NCI-H2107 treated with DMSO at 0.1 percent for 48 hours (cell line): ENCODE results near the gene ARHGEF17.
"Not testable (repeated sequence)": the region's sequence is repeated elsewhere in the genome, so short reads cannot be mapped to it uniquely, and the experiment has no call there.

ENCODE experiments used
- DNase-seq: peaks from one replicate; lab custom pipeline; 2025; ENCODE audit not compliant: unreplicated experiment; lab: John Stamatoyannopoulos, UW

Gene ARHGEF17

DNA sequence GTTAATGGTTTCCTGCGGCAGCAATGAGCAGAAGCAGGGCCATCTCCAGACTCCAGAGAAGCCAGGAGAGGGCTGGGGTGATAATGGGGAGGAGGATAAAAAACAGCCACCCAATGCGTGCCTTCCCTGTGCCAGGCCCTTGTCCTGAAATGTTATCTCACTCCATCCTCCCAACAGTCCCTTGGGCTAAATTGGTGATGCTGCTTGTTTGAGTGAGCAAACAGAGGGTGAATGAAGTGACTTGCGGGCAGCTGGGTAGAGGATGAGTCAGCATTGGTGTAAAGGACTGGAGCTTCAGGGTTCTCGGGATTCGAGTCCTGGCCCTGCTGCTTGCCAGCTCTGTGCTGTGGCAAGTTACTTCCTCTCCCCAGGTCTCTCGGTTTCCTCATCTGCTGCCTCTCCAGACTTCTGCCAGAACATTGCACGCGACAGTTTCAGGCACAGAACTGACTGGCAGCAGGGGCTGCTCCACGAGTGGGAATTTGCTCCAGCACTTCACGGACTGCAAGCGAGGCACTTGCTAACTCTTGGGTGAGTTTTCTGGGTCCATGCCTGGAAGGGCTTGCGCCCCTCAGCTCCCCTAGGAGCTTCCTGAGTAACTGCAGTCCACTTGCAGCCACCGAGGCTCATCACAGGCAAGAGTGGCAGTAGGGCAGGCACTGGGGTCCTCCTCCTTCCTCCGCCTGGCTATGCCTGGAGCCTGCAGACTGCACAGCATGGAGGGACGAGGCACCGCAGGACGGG lies 36.0 kb upstream of the ARHGEF17 start, which contains the start of gene P2RY6:
Gene P2RY6, plus strand, starts transcription at position 403 of the 744 bp plus-strand sequence. CDS start 24,181 bp downstream, outside the sequence.
- DNase-seq = no peak

DNA sequence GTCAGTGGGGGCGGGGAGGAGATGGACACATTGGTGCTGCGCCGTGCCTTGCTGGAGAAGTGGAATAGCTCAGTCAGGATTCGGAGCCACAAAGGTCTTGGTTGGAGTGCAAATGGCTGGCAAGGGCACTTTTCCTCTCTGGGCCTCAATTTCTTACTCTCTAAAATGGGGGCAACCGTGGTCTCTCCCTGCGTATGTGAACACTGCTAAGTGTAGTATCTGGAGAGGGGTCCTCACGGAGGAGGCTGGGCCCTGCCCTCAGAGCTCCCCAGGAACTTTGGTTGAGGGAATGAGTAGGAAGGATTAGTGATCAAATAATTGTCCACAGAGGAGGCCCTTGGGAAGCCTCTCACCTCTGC lies 35.4 kb upstream of the ARHGEF17 start:
- DNase-seq = no peak

DNA sequence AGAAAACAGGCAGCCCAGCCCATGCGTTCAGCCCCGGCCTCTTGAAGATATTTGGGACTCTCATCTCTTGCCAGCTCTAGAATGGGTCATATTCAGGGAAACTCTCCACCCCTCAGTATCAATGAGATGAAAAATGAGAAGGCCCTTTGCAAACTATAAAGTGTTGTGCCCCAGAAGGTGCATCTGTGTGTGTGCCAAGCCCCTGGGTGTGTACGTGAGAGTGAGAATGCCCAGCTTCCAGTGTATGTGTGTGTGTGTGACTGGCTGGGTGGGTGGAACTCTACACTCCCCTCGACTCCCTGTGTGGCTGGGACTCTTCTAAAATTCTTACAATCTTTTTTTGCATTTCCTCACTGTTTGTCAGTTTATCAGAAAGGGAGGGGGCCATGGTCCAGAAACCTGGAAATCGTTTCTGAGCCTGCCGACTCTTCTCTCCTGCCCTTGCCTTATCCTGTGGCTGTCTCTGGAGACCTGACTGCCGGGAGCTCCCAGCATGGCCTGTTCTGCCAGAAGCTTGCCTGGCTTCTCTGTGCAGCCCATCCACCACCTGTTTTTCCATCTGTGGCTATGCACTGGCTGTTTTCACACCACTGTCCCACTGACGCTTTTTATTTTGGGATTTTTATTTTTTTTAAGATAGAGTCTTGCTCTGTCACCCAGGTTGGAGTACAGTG lies 34.7 kb upstream of the ARHGEF17 start:
- DNase-seq = no peak

DNA sequence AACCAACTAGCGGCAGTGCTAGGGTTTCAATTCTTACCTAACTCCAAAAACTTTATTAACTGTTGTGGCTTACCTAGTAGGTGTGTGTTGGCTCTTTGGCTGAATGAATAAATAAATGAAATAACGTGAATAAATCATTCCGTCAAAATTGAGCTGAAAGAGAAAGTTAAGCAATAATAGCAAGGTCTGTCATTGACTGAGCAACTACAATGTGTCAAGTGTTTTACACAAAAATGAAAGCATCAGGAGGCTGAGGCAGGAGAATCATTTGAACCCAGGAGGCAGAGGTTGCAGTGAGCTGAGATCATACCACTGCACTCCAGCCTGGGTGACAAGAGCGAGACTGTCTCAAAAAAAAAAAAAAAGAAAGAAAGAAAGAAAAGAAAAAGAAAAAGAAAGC lies 33.9 kb upstream of the ARHGEF17 start:
- not testable (repeated sequence) for DNase-seq

DNA sequence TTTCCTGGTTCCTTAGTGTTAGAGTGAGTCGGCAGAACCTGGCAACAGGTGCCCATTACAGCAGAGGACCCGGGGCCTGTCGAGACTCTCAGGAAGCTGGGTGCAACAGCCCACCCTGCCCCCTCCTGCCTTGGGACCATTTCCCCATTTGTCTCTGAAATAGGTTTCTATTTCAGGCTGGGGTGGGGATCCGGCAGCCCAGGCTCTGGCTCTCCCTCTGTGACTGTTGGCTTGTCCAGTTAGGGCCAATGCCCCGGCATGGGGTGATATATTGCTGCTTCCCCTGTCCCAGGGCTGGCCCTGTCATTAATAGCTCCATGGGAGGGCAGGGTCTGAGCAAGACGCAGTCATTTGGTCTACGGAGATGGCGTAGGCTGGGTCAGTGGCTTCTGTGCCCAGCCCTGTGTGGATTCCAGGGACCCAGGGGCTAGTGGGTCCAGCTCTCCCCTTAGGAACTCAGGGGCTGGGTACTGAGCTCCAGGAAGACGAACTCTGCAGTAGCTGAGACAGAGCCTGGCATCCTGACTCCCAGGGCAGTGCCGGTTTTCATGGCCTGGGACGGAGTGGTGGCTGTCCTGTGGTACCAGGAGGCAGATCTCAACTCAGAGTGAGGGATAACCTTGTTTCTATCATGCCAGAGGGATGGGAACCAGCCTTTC lies 33.2 kb upstream of the ARHGEF17 start:
- no peak for DNase-seq

DNA sequence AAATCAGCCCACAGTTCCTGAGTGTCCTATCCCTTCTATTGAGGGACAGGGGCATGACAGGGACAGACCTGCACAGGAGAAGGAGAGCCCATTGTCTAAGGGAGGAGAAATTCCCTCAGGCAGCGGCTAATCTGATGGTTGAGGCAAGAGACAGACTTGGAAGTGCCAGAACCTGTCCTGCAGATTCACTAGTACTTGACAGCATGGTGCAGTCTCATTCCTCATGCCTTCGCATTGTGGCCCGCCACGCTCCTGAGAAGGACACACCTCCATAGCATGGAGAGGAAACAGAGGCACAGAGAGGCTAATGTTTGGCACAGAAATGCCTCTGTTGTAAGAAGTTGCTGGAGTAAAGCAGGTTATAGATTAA lies 32.7 kb upstream of the ARHGEF17 start:
- DNase-seq = no peak

DNA sequence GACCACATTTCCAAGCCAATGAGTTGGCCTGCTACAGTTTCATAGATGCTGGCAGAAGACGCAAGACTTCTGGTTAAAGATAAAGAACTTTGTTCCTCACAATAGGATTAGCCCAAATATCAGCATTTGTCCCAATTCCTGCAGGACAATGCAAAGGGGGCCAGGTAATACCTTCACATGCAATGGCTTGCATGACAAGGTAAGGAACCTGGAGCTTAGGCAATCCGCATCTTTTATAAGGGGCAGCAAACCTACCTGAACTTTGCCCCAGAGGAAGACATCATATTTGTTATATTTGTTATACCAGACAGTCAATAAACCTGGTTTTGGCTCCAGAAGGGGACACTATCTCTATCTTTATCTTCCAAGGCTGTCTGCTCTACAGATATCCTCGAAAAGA lies 30.6 kb upstream of the ARHGEF17 start:
- DNase-seq = no peak

DNA sequence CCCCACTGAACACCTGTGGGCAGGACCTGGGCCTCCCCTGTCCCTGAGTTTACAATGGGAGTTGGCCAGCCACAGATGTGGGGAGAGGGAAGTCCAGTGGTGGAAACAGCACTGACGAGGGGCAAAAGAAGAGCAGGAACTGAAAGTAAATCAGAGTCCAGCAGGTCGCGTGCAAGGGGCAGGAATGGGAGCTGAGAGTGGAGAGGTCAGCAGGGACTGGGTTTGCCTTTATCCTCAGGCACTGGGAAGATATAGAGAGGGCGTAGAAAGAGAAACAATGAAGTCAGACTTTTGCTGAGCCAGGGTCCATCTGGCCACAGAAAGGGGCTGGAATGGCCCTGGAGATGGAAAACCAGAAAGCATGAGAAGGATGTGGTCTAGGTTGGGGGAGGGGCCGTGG lies 27.4 kb upstream of the ARHGEF17 start:
- no peak for DNase-seq

DNA sequence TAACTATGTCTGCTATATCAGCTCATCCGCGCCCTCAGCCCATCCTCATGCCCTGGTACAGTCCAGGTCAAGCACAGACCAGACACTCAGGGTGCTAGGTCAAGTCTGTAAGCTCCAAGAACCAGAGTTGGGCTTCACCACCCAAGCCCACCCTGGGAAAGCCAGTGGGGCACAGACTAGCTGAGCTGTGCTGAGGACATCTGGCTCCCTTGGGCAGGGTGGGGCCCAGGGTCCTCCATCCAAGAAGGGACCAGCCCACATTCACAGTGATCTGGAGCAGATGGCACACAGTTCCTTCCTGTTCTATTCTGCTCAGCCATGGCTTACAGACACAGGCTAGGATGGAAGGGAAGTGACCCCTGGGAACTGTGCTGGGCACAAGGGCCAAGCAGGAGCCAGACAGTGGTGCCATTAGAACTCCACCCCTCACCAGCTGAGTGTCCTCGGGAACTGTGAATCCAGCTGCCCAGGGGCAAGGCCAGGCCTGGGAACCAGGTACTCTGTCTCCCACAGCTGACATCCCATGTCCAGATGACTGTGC lies 26.8 kb upstream of the ARHGEF17 start:
- no peak for DNase-seq

DNA sequence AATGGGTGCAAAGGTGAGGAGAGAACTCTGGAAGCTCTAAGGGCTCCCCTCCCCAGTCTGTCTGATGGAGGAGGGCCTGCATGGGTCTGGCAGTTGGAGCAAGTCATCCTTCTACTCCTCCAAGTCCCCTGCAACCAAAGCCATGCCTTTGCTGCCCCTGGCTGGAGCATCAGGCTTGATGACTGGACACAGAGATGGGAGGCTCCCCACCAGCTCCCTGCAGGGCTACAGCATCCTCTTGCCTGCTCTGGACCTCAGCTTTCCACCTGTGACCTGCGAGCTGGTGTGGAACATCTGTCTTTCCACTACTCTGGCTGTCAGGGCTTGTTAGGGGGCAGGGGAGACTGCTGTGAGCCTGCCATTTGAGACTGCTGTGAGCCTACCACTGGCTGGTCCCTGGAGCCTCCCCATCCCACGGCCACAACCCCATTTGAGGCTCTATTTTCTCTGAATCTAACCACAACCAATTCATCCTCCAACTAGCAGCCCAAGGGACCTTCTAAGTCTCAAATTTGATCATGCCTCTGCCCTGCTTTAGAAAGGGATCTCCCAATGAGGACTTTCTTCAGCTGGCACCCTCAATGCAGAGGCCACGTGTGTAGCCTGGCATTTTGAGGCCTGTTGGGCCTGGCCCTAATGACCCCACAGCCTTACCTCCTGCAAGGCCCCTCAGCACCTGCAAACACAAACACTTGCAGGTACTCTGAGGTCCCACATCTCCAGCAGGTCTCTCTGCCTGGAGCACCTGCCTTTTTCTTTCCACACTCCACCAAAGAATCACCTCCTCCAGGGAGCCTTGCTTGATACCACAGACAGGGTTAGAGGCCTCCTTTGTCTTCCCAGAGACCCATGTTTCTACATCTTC lies 26.0 kb upstream of the ARHGEF17 start:
- no peak for DNase-seq

DNA sequence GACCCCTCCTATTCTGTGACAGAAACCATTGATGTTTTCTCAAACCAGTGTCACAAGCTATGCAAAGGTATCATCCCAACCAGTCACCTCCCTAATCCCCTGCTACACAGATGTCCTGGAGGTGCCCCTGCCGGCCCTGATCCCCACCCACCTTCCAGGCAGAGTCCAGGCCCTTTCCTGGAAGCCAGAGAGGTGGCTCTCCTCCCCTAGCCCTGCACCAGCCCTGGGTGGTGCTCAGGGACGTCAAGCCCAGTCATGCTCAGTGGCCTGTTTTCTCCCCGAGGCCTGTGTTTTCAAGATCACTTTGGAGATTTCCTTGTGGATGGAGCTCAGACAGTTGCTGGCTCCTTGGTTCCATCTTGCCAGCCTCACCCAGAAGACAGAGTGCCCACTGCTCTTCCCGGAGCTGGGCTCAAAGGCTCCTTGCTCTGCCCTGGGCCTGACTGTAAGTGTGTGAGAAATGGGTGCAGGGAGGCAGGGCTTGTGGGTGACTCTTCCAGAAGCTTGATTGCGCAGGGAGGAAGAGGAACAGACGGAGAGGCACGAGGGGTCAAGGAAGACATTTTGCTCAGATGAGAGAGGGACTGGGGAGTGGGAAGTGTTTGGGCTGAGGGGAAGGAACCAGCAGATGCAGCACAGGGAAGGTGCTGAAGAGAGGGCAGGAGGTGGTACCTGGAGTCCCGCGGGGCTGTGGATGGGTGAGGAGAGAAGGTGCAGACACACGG lies 24.6 kb upstream of the ARHGEF17 start:
- no peak for DNase-seq

DNA sequence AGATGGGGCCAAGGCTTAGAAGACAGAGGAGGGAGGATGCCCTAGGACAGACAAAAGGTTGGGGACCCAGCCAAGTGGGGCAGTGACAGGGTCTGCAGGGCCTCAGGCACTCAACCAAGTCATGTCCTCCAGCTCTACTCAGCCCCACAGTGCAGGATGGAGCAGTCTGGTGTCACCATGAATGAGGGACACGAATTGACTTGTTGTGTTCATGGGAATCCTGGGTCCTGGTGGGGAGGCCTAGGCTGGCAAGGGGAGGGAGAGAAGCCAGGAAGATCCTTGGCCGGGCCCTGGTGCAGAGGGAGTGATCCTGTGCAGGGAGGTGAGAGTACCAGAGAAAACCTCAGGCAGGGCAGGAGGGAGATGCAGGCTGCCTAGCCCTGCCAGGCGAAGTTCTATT lies 24.0 kb upstream of the ARHGEF17 start:
- DNase-seq = no peak

DNA sequence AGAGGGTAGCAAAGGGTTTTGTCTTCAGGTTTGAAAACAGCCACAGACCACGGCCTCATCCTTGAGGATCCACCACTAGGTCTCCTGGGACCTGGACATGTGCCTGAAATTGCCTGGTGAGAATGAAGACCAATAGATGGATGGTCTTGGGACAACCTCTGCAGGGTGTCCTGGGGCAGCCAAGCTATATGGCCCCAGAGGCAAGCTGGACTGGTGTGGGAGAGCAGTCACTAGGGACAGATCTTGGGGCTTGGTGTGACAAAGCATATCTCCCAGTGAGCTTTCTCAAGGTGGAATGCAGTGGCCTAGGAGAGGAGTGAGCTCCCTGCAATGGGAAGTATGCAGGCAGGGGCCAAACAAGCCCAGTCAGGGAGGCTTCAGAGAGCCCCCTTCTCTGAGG lies 22.4 kb upstream of the ARHGEF17 start:
- DNase-seq = no peak

DNA sequence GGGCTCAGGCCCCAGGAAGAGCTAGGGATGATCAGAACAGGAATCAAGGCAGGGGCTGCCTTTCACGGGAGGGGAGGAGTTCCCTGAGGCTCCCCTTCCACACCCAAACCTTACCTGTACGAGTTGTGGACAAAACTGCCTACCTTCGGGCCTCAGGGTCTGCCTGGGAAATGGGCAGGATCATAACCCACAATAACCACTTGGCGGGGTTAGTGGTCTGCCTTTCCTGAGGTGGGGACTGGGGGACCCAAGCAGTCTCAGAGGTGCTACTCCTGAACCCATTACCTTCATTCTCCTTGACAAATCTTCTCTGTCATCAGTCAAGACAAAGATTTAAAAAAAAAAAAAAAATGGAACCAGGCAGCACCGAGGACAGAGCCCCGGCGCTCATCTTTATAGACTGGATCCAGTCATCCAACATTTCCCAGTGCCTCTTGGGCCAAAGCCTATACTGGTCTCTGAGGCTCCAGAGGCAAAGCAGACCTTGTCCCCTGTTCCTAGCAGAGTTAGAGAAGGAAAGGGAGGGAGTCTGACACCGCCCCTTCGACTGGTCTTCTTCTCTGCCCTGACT lies 21.8 kb upstream of the ARHGEF17 start:
- no peak for DNase-seq

DNA sequence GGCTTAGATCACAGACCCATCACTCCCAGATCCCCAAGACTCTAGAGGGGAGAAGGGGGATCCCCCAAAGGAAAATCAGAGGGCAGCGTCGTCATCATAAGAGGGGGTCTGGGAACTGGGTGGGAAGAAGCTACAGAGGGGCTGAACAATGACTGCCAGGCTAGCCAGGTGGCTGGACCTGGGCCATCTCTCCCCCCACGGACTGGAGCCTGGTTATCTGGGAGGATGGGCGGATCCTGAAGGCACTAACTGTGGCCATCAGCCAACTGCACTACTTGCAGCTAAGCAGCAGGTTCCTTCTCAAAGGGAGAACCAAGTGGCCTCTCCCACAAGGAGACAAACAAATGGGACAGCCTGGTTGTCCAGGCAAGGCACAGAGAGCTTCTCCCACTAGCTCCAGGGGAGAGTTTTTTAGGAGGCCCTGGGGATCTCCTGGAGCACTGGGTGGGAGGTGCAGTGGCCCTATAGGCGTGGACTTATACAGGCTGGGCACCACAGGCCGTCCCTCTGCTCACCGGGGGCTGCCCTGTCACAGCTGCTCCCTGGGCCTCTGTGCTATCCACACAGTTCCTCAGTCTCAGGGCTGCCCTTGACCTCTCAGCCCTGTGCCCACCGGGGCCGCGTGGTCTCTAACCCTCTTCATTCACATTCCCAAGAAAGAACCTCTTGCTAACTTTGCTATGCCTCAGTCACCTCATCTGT lies 20.5 kb upstream of the ARHGEF17 start:
- no peak for DNase-seq

DNA sequence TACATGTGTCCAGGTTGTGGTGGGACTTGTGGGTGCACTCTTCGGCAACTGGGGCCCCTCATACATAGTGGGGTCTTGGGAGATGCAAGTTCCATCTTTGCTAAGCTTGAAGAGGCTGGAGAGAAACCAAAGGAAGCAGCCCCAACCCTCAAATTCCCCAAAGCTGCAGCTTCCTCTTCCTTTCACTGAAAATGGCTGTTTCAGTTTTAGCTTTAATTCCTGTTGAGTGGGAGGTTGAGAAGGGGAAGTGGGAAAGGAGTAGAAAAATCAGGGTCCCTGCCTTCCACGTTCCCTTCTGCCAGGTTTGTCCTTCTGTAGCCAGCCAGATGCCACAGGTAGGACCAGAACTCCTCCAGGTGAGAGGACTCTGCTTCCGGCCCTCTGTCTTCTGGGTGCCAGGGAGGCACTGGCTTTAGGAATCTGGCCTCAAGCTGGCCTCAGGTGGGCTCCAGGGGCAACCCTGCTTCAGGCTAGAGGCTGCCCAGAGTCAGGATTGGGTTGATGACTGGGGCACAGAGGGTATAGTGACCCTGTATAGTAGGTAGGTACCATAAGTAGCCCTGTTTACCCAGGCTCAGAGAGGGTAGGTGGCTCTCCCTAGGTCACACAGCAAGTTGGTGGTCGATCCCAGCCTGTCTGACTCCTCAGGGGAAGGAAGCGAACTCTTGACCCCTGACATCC lies 19.7 kb upstream of the ARHGEF17 start:
- DNase-seq = no peak

DNA sequence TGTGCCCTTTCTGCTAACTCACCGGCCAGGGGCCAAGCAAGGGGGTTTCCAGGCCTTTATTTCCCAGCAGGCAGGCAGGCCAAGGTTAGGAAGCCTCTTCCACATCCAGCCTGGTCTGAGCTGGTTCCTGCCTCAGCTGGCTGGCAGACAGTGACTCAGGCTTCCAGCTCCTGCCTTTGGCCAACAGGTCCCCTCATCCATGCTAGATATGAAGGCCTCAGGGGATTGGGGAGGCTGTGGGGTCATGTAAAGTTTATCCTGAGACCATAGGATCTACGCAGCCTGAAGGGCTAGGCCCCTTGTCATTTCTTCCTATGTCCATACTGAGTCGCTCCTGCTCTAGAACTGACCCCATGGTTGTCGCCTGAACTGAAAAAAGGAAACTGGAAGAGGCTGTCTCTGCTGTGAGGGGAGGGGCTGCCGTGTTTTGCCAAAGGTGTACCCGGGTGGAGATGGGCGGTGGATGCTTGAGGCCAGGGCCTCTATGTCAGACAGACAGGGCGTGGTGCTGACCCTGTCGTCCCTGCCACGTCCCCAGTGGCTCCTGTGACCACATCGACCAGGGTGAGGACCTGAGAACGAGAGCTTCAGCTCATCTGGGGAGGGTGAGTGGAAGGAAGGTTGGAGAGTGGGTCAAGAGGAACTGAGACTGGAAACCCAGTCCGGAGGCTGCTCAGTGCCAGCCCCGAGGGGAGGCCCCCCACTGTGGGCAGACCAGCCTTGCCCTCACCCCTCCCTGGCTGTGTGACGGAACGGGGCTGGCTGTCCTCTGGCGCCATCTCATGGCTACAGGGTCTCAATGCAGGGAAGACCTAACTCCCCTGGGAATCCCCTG lies 19.0 kb upstream of the ARHGEF17 start:
- peak; percentile 41 for DNase-seq

DNA sequence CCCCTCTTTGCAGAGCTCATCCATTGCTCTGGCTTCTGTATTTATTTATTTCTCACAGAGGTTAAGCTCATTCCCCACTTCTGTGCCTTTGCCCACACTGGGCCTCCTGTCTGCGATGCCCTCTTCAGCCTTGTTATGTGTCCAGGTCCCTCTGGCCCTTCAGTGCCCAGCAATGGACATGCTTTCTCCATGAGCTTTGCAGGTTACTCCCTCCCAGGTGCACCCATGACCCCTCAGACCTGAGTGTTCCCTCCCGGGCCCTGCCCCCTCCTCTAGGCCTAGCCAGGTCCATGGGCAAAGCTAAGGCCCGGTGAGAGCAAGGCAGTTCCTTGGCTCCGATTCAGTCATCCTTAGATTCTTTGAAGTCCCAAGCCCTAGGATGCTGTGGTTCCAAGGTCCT lies 17.5 kb upstream of the ARHGEF17 start:
- no peak for DNase-seq
